Measurements from ENCODE around the gene SMC6.

DNA sequence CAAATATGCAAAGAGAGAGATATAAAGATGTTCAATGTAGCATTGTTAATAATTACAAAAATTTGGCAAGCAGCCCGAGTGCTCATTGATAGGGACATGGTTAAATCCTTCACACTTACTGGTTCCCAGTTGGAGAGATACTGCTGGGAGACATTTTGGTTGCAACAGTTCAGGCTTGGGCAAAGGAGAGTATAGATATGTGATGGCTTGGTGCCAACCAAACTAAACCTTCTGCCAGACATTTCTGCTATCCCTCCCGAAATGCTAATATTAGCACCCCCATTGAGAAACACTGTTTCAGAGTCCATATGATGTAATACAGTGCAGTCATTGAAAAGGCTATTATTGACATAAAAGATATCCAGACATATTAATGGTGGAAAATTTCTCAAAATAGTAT, 11.8 kb upstream of the SMC6 start:
- TF ChIP-seq, protein P1, sequence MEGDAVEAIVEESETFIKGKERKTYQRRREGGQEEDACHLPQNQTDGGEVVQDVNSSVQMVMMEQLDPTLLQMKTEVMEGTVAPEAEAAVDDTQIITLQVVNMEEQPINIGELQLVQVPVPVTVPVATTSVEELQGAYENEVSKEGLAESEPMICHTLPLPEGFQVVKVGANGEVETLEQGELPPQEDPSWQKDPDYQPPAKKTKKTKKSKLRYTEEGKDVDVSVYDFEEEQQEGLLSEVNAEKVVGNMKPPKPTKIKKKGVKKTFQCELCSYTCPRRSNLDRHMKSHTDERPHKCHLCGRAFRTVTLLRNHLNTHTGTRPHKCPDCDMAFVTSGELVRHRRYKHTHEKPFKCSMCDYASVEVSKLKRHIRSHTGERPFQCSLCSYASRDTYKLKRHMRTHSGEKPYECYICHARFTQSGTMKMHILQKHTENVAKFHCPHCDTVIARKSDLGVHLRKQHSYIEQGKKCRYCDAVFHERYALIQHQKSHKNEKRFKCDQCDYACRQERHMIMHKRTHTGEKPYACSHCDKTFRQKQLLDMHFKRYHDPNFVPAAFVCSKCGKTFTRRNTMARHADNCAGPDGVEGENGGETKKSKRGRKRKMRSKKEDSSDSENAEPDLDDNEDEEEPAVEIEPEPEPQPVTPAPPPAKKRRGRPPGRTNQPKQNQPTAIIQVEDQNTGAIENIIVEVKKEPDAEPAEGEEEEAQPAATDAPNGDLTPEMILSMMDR (IDR thresholded peaks at IDR 0.05) = no peak
- TF ChIP-seq POLR2AphosphoS5 (IDR thresholded peaks at IDR 0.05) = no peak
- TF ChIP-seq POLR2A (IDR thresholded peaks at IDR 0.05) = no peak
- TF ChIP-seq EP300 (IDR thresholded peaks at IDR 0.05; ENCODE audit: low read depth) = no peak

Measured in transverse colon (tissue), 4 donors.